ENCODE results near the gene PDE4D.

PDE4D gene

GRCh38 chr5:58934629-58935097 lies 958.9 kb downstream of the PDE4D start:
- no peak for DNase-seq

GRCh38 chr5:58933891-58934628 lies 959.5 kb downstream of the PDE4D start:
- DNase-seq: peak; percentile 3

GRCh38 chr5:58932057-58932612 lies 961.4 kb downstream of the PDE4D start:
- DNase-seq: no peak

- DNase-seq: no peak
Observed at GRCh38 chr5:58930520-58930919, 963.0 kb downstream of the PDE4D start.

GRCh38 chr5:58929726-58930125 lies 963.8 kb downstream of the PDE4D start:
- DNase-seq: no peak

GRCh38 chr5:58927938-58928337 lies 965.6 kb downstream of the PDE4D start:
- DNase-seq: no peak

- DNase-seq: no peak
Observed at GRCh38 chr5:58927181-58927580, 966.3 kb downstream of the PDE4D start.

- no peak for DNase-seq
Observed at GRCh38 chr5:58926541-58926935, 967.0 kb downstream of the PDE4D start.

- DNase-seq: no peak
Observed at GRCh38 chr5:58925627-58926540, 967.6 kb downstream of the PDE4D start.

GRCh38 chr5:58924306-58924705 lies 969.2 kb downstream of the PDE4D start:
- no peak for DNase-seq

GRCh38 chr5:58923355-58923754 lies 970.2 kb downstream of the PDE4D start:
- DNase-seq: no peak

- DNase-seq: no peak
Observed at GRCh38 chr5:58922461-58923171, 970.9 kb downstream of the PDE4D start.

- no peak for DNase-seq
Observed at GRCh38 chr5:58921159-58921558, 972.4 kb downstream of the PDE4D start.

GRCh38 chr5:58919833-58920232 lies 973.7 kb downstream of the PDE4D start:
- no peak for DNase-seq

All from activated T-cell treated with anti-CD3 and anti-CD28 coated beads for 4 hours (primary cell).